ENCODE data around the gene PPP1R1C.

The PPP1R1C gene

DNA sequence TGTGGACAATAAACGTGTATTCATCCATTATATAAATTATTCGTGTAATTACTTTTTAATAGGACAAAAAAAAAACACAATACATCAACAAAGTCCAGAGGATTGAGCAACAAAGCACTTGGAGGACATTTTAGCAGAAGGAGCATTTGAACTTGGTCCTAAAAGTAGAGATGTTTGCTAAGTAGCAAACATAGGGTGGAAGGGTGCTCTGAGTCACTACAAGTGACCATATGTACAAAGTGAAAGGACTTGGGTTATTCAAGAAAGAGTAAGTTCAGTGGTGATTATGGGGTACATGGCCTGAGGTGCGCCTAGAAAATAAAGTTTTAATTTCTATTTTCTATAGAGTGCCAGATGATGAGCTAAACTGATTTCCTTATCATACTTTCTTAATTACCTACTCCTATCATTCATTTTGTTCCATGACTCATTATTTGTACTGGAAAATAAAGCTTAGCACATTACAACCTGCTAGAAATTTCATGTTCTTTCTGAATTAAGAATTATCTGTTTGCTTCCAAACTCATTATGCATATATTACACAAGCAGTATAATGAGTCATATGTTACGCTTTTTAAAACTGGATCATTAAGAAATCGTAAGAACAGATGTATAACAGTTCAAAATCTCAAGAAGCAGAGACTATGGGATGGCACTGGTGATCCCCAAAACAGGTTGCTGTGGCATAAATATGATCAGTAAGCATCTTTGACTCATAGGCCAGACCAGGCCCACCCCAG is 13.1 kb upstream of the PPP1R1C start:
- no peak for FAIRE-seq

DNA sequence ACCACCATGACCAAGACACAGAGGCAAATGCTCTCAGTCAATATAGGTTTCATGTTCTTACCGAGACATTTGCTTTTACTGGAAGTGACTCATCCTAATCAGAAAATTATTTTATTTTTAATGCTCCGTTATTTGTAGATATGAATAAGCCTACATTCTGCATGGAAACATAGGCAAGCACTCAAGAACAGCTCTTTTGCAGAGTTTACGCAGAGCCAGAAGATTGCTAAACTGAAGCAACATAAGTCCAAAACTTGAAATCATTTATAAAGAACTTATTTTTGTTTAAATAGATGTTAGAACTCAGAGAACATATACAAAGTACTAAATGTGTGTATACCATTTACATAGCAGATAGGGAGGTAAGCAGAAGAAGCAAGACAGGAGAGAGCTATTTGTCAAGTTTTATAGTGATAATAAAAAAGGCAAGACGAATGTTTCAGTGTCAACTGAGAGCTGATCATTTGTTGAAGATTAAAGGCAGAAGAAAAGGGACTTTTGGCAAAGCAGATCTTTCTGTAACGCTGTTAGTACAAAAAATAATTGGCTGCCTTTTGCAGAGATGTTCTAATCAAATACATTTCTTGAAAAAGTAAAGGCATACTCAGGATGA is 12.4 kb upstream of the PPP1R1C start:
- no peak for FAIRE-seq

DNA sequence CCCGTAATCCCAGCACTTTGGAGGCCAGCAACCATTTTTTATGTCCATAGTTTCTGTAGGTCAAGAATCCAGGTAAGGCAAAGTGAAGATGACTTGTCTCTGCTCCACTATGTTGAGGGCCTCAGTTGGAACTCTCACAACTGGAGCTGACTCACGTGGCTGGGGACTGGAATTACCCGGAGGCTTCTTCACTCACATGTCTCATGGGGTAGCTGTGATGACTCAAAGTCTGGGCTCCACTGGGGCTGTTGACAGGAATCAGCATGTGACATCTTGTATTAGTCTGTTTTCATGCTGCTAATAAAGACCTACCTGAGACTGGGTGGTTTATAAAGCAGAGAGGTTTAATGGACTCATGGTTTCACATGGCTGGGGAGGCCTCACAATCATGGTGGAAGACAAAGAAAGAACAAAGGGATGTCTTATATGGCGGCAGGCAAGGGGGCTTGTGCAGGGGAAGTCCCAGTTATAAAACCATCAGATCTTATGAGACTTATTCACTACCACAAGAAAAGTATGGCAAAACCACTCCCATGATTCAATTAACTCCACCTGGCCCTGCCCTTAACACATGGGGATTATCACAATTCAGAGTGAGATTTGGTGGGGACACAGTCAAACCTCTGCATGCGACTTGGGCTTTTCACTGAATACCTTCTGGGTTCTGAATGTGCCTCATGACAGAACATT is 7.8 kb upstream of the PPP1R1C start:
- FAIRE-seq: no peak

DNA sequence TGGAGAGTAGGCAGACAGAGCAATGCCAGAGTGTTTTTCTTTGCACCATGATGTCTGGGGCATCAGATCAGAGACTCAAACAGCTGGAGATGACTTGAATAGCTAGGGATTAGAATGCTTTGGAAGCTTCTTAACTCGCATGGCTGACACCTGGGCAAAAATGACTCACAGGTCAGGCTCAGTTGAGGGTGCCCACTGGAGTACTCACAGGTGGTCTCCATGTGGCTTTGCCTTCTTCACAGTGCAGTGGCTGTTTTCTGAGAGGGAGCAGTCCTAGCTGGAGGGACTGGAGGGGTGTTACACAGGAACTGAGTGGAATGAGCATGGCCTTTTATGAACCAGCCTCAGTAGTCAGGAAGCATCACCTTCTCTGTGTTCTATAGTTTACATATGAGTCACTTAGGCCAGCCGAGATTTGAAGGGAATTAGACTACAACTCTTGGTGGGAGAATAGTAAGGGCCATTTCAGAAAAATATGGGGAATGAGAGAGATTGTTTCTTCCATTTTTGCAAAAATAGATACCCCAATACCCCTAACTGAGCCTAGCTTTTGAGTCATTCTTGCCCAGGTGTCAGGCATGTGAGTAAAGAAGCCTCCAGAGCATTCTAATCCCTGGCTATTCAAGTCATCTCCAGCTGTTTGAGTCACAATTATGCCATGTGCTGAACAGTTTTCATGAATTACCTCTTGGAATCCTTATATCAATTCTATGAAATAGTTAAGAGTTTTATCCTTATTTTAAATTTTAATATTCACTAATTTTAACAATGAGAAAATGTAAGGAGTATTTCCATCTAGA is 7.1 kb upstream of the PPP1R1C start:
- FAIRE-seq: no peak

DNA sequence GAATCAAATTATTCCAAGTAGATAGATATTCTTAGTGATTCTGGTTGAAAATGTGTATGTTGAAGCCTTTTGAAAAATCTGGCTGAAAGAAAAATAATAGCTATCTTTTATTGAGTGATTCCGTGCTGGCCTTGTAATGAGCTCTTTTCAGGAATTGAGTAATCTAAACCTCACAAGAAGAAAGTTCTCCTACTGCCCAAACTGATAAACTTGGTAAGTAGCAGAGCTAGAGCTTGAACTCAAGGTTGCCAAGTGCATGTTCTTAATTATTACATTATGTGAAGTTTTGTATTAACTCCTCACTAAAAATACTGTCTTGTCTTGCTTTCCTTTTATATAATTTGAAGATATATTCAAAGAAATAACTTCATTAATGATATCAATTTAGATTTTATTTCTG is 1.6 kb upstream of the PPP1R1C start:
- FAIRE-seq: no peak

DNA sequence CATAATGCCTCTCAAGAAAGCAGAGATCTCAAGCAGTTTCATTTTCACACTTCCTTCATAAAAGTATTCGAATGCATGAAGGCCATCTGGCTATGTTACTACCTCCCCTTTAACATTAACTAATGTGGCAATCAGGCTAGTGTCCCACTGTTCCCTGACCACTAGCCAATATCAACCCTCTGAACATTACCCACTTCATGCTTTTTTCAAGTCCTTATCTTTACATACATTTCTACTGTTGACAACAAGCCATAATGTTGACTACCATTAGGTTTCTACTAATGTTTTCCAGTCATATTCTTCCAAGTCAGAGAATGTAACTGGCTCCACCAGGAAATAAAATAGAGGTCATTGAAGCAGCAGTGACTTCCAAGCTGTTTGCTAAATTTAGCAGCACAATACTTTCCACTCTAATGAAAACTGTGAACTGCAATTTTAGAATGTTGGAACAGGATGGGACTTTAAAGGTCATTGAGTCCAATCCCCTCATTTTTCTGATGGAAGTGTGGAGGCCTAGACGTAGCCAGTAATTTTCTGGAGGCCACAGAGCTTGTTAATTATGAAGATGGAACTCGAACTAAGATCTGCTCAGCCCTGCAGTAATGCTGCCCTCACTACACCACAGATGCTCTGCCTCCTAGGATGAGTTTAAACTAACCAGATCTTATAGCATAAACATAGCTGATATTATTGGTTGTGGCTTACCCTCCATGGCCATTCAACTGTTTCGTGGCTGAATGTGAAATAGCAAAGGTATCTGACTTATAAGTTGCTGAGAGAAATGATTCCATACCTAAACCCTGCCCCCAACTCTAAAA is 630 bp upstream of the PPP1R1C start:
- FAIRE-seq: no peak

DNA sequence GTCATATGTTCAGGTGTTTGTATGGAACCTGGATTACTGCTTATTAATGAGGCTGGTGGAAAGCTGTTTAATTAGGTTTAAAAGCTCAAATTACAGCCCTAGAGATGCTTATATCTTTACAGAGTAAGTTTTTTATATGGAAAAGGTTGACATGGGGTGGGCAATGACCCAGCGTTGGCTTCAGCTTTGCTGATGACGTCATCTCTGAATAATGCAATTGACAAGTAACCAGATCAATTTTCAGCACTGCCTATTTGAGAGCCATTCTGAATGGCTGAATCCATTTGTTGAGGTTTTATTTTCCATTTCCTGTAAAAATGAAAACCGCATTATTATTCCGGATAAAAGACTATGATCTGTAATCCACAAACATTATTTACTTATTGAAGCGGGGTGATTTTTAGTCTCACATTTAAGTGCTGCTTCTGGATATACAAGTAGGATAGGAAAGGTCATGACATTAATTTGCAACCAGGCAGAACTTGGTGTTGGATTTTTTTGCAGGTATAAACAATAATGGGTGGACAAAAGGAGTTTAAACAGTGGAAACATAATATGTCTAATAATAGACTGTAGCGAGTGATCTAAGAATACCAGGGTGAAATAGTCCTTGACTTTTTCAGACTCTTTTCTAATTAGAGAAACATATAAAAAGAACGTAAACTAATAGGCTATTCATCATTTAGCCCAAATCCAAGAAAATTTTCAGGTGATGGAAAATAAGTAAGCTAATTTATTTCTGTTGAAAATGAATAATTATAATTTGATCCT is 2.7 kb downstream of the PPP1R1C start:
- no peak for FAIRE-seq

DNA sequence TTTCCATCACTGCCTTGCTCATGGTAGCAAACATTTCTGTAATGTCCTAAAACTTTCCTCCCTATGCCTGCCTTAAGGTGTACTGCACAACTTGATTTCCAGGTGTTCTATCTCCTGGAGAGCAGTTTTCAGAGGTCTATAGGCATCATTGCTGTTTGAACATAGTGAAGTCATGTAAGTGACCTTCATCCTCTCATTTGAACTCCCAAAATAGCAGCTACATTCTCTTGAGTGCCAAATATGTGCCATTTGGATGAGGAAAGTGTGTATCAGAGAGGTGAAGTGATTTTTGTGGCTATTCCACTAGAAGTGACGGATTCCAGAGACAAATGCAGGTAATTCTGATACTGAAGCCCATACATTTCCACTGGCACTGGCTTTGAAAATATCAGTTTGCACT is 3.4 kb downstream of the PPP1R1C start:
- no peak for FAIRE-seq

DNA sequence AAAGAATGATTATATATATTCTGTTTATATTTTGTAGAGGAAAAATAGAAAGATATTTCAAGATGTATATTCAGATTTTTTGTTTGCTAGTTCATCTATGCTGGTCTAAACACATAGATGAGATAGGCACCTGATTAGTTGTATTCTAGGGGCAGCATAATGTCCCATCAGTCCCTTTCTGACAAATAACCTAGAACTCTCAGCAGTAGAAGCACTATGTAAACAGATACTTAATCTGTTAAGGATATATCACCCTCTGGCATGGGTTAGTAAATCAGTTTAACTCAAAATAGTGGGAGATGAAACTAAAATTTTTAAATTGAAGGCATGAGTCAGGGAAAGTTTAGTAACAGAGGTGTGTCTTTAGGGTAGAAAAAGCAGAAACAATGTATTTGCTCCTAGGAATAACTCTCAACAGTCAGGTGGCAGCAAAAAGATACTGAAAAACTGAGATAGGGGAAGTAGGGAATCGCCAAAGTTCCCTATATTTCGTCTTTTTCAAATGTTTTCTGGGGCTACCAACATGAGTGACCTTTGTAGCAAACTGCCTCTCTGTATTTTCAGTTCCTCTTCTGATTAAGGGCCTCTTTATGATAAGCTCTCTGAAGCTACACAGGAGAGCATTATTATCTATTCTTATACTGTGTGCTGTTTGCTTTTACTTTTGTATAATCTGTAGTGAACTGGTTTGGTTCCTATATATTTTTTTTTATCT is 5.7 kb downstream of the PPP1R1C start:
- FAIRE-seq: no peak

DNA sequence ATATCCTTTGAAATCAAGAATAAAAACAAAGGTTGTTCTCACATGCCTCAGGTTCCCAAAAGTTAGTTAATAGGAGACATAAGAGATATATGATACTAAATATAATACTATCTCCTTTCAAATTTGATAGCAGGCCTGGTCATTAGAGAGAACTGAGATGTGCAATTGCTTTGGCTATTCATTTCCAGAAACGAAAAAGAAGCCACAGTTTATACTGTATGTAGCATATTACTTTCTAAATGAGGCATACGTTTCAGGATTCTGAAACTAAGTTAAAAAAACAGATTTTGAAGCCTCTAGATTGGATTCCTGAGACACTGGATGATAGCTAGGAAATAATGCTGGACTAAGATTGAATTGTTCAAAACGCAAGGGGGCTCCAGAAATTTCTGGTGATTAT is 7.1 kb downstream of the PPP1R1C start:
- FAIRE-seq: no peak

DNA sequence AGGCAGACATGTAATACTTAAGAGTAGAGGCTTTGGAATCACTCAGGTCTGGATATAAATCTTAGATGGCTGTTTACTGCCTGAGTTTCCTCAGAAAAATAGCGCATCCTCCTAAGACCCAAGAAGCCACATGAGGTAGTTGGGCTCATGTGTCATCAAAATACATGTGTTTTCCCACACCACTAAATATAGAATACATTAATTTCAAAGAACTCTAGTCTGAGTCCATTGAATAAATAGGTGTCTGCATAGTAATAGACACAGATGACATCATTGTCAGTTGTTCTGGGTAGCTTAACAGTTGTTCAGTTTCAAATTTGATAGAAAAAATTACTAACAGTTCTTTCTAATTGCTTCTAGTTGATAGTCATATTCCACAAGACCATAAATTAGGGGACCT is 9.6 kb downstream of the PPP1R1C start:
- no peak for FAIRE-seq

DNA sequence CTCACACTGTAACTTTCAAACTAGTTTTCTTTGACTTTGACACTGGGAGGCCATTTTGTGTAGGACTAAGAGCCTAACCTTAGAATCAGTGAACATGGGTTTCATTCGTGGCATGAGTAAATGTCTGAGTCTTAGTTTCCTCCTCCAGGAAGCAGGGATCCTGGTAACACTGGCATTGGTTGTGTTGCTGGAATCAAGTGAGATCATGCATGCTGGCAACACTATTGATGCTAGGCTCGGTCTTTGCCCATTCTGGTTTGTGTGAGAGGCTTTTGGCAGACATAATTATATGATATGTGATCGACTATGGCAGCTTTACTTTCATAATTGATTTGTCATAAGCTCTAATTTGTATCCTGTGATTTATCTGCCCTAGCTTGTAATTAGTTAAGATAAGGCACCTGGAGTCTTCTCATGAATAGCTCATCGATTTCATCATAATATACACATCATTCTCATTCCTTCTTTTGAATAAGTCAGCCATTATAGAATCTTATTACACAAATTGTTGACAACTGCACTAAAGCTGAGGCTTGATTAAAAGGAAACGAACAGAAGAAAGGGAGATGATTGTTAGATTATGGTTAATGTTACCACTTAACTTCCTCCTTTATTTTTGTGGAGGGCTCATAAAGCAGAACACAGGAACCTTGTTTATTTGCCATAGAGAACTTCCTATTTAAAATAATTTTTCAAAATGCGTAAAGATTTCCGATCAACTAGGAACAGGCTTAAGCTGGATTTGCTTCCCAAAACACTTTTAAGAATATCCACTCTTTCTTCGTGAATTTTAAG is 12.6 kb downstream of the PPP1R1C start:
- FAIRE-seq: no peak

DNA sequence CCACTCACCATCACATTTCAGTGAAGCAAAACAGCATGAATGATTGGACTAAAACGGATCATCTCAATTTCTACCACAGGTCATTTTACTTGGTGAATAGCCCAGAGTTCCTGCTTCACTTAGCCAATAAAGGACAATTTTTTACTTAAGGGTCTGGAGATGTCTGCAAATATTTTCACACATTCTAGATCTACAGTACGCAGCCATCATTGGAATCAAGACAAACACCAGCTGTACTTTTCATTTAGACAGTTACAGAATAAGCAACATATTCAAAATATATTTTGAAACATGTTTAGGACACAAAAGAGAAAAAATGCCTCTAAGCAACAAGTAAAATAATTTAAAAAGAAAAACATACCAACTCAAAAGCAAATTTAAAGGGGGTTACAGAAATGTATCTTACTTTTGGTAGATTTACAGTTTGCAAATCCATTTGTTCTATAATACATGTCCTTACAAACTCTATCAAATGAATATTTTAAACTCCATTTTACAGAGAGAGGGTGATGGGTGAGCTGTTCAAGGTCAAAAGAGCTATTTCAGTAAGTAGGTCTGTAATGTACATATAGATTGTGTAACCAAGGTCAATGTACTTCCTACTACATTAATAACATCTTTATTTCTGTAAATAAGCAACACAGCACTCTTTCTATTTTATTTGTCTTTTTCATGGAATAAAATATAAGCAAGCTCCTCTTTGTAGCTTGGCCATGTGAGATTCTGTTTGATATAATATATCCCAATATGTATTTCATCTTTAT is 13.4 kb downstream of the PPP1R1C start:
- FAIRE-seq: no peak

DNA sequence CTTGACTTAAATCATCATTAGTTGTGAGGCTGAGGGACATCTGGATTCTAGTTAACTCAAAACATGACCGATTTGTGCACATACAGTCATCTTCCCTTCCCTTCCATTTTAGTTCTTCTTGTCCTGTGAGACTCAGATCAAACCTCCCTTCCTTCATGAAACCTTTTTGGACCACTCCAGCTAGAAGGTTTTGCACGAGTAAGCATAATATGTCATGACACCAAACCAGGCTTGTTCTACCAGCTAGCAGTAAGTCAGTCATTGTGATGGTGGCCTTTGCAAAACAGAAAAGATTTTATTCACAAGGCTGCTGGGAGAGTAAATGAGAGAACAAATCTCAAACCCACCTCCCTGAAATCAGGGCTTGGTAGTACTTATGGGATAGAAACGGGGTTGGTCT is 14.3 kb downstream of the PPP1R1C start:
- FAIRE-seq: no peak

DNA sequence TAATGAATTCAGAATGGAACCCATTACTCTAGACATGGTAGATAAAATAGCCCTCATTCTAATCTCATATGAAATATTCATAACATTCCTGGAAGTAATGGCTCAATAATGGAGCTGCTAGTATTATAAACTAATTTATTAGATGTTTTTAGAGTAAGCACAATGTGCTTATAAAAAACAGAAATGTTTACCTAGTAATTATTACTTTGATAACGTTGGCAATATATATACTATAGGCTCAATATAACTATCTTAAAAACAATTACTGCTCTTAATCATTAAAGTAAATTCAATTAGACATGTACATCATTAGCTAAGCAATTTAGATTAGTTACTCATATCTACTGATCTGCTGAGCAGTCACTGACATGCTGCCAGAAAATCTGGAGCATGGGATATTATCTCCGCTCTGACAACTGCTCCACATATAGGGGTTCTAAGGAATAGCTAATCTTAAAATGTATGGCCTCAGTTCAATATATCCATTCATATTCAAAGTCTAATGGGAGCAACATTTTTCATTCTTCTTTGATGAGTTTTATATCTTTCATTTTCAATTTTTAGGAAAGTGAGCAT is 19.4 kb downstream of the PPP1R1C start:
- FAIRE-seq: no peak

DNA sequence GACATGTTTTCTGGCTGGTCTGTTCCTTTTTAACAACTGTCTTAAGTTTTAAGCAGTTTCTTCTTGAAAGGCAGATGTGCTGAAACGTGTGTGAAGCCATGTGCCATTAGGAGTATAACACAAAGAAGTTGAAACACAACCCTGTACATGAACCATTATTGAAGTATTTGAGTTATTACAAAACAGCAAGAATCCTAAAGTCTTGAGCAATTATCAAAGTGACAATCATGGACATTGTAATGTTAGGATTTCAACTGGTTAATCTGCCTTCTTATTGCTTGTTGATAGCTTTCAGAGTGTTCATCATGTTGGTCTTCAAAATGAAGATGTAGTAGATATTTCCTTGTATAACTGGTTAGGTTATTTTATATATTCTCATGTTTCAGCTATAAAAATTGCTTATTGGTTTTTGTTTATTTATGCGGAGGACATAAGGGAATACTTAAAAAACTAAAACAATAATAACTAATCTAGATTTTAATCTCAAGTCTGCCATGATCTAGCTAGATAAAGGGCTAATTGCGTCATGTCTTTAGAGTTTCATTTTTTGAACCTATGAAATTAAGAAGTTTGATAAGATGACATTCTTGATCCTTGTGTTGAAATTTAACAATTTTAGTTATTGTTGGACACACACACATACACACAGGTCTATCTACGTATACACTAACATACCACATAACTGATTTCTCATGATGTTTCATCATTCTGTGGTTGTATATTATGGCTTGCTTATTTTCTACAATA is 21.1 kb downstream of the PPP1R1C start:
- no peak for FAIRE-seq

DNA sequence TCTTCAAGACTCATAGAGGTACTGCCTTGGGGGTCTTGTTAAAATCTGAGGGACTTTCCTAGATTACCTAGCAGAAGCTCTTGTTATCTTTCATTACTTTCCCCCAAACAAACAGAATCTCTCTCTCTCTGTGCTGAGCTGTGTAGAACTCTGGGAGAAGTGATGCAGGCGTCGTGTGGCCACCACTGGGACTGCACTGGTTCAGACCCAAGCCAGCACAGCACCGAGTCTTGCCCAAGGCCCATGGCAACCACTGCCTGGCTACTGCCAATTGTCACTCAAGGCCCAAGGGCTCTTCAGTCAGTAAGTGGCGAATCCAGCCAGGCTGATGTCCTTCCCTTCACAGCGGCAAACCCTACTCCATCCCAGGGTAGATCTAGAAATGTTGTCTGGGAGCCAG is 28.6 kb downstream of the PPP1R1C start:
- no peak for FAIRE-seq

Measured in TTC549 (cell line).